Prostate gland (tissue), 2 donors: Measurements from ENCODE around the gene FRRS1L. TPM values are rescaled to one million over a fixed set of nuclear protein-coding genes. Genes with fewer than 3 reads are reported as not detected.

Experiments
- DNase-seq: peaks from one replicate; pipeline ENCODE4 v3.0.0-alpha.2; 2019; ENCODE audit warnings: low spot score
- H3K27ac ChIP-seq, 2 donors: fragments of 200-600 bp; sonication (generic); 2 replicates each; pipeline ENCODE4 v1.5.1; 2017 to 2019
- H3K27me3 ChIP-seq: fragments of 200-600 bp; sonication (generic); replicated peaks from 2 replicates; pipeline ENCODE4 v1.5.1; 2019; ENCODE audit not compliant: insufficient read depth
- H3K36me3 ChIP-seq, 2 donors: fragments of 200-600 bp; sonication (generic); 1 replicate in 1 of 2; 2 replicates in 1 of 2; pipeline versions ENCODE4 v1.5.1 to v1.8.1; 2017 to 2019
- H3K4me1 ChIP-seq: fragments of 200-600 bp; sonication (generic); replicated peaks from 2 replicates; pipeline ENCODE4 v1.5.1; 2019
- H3K4me3 ChIP-seq, 2 donors: fragments of 200-600 bp; sonication (generic); 2 replicates each; pipeline ENCODE4 v1.5.1; 2017 to 2019
- H3K9me3 ChIP-seq: fragments of 200-600 bp; sonication (generic); 2 replicates; pipeline ENCODE4 v1.5.1; 2017
- CTCF ChIP-seq, 4 experiments: fragments of 200-600 bp in 2 of 4; fragments of 450-650 bp in 2 of 4; sonication (generic) in 2 of 4; IDR thresholded peaks; 1 replicate in 3 of 4; 2 replicates in 1 of 4; pipeline ENCODE4 v1.5.1; 2016 to 2019; ENCODE audit warnings: antibody characterized with exemption in 4 of 4, mild to moderate bottlenecking in 2 of 4, moderate library complexity in 2 of 4
- POLR2A ChIP-seq: fragments of 450-650 bp; IDR thresholded peaks from one replicate; pipeline ENCODE4 v1.6.1; 2016; ENCODE audit warnings: antibody characterized with exemption, mild to moderate bottlenecking
- POLR2AphosphoS5 ChIP-seq: sonication (generic); formaldehyde crosslinking; IDR thresholded peaks from one replicate; pipeline ENCODE4 v1.6.1; 2017; ENCODE audit warnings: antibody characterized with exemption
- WGBS: methylation state at CpG from one replicate; pipeline ENCODE4 v1.1.5; 2018; 5-methylcytosine and 5-hydroxymethylcytosine counted together
- intact Hi-C: fragments of 100-400 bp; cut with DNase I; formaldehyde crosslinking; loops from one replicate; pipeline ENCODE4 v1.14.2; 2022
- total RNA-seq, 2 donors: library from RNA; depleted of rRNA; stranded (reverse); fragments of >200 nt; gene quantifications; one replicate each; pipeline ENCODE4 v1.1.0, GENCODE V29; 2016

The FRRS1L gene
- total RNA-seq, 2 donors from 2014 or later = 1.6 to 11.9 TPM

- no peaks in the 10 kb centered on the region for H3K36me3 ChIP-seq
- no peak for DNase-seq
- no peaks in the 10 kb centered on the region for H3K4me1 ChIP-seq
- H3K9me3 ChIP-seq = no peaks in the 10 kb centered on the region
- H3K27me3 ChIP-seq = no peaks in the 10 kb centered on the region
- no peak overlapping the region for H3K4me3 ChIP-seq
- intact Hi-C loops = no loop called here
- H3K27ac ChIP-seq = no peak overlapping the region
- no peak for TF ChIP-seq POLR2A
- TF ChIP-seq CTCF (IDR thresholded peaks at IDR 0.05) = no peak
- TF ChIP-seq POLR2AphosphoS5 = no peak
Observed at GRCh38 chr9:109092051-109092580, 74.9 kb downstream of the FRRS1L start.

- Histone ChIP-seq H3K4me1 (no peaks in the 10 kb centered on the region), H3K4me3 (no peak overlapping the region), H3K27ac (no peak overlapping the region), H3K36me3 (no peaks in the 10 kb centered on the region), H3K9me3 (no peaks in the 10 kb centered on the region), H3K27me3 (no peaks in the 10 kb centered on the region)
- intact Hi-C loops = no loop called here
- 95% methylated on average over 7 of the region's 7 CpGs for WGBS
- TF ChIP-seq POLR2AphosphoS5 (no peak), CTCF (IDR thresholded peaks at IDR 0.05) (no peak), POLR2A (no peak)
- no peak for DNase-seq
Observed at GRCh38 chr9:109088221-109088620, 78.8 kb downstream of the FRRS1L start.

- DNase-seq = no peak
- no peaks in the 10 kb centered on the region for H3K36me3 ChIP-seq
- TF ChIP-seq CTCF (IDR thresholded peaks at IDR 0.05) = no peak
- no peak for TF ChIP-seq POLR2AphosphoS5
- TF ChIP-seq POLR2A = no peak
- no peak overlapping the region for H3K4me3 ChIP-seq
- H3K9me3 ChIP-seq = no peaks in the 10 kb centered on the region
- intact Hi-C loops = no loop called here
- no peak overlapping the region for H3K27ac ChIP-seq
- H3K4me1 ChIP-seq = no peaks in the 10 kb centered on the region
- H3K27me3 ChIP-seq = no peaks in the 10 kb centered on the region
- 97% methylated on average over 2 of the region's 2 CpGs for WGBS
Observed at GRCh38 chr9:109087795-109088194, 79.3 kb downstream of the FRRS1L start.

GRCh38 chr9:109086221-109086620 lies 80.8 kb downstream of the FRRS1L start:
- H3K36me3 ChIP-seq = no peaks in the 10 kb centered on the region
- WGBS = 96% methylated on average over 3 of the region's 3 CpGs
- no peak for TF ChIP-seq POLR2AphosphoS5
- no peak for TF ChIP-seq POLR2A
- TF ChIP-seq CTCF (IDR thresholded peaks at IDR 0.05) = no peak
- H3K27me3 ChIP-seq = no peaks in the 10 kb centered on the region
- no peak overlapping the region for H3K4me3 ChIP-seq
- H3K9me3 ChIP-seq = no peaks in the 10 kb centered on the region
- DNase-seq = no peak
- no peak overlapping the region for H3K27ac ChIP-seq
- intact Hi-C loops = no loop called here
- no peaks in the 10 kb centered on the region for H3K4me1 ChIP-seq

GRCh38 chr9:109085510-109085909 lies 81.5 kb downstream of the FRRS1L start:
- no peaks in the 10 kb centered on the region for H3K9me3 ChIP-seq
- peak; percentile 28 for DNase-seq
- TF ChIP-seq POLR2AphosphoS5 = peak; percentile 26
- TF ChIP-seq CTCF (IDR thresholded peaks at IDR 0.05) = no peak
- no peak for TF ChIP-seq POLR2A
- H3K4me3 ChIP-seq = no peak overlapping the region
- no peaks in the 10 kb centered on the region for H3K36me3 ChIP-seq
- H3K4me1 ChIP-seq = no peaks in the 10 kb centered on the region
- no peak overlapping the region for H3K27ac ChIP-seq
- intact Hi-C loops = no loop called here
- no peaks in the 10 kb centered on the region for H3K27me3 ChIP-seq
